DND-41 (cell line): ENCODE results near the gene CNOT1.

Experiments
- ATAC-seq: fragments of 200-7000 bp; cut with Tn5 transposase; 3 replicates; pipeline ENCODE4 v1.9.1; 2021; ENCODE audit warnings: low read depth; ENCODE audit not compliant: insufficient read depth
- DNase-seq: peaks from one replicate; pipeline ENCODE4 v3.0.0-alpha.2; 2020
- H2AFZ ChIP-seq: 2 replicates; pipeline ENCODE4 v1.6.0; 2012; ENCODE audit warnings: low read depth, low read length
- H3K27ac ChIP-seq: 2 replicates; pipeline ENCODE4 v1.5.1; 2012; ENCODE audit warnings: low read length, inconsistent platforms
- H3K27me3 ChIP-seq: fragments of 200-600 bp; sonication (generic); 2 replicates; pipeline ENCODE4 v1.6.0; 2012; ENCODE audit warnings: low read length, mild to moderate bottlenecking, inconsistent platforms; ENCODE audit not compliant: insufficient read depth, poor library complexity
- H3K36me3 ChIP-seq: 2 replicates; pipeline ENCODE4 v1.5.1; 2012; ENCODE audit warnings: low read length, inconsistent platforms; ENCODE audit not compliant: insufficient read depth
- H3K4me1 ChIP-seq: 2 replicates; pipeline ENCODE4 v1.5.1; 2012; ENCODE audit warnings: mild to moderate bottlenecking, low read length; ENCODE audit not compliant: insufficient read depth
- H3K4me2 ChIP-seq: 2 replicates; pipeline ENCODE4 v1.6.0; 2012; ENCODE audit warnings: mild to moderate bottlenecking, moderate library complexity, low read length, inconsistent platforms; ENCODE audit not compliant: insufficient read depth
- H3K4me3 ChIP-seq, 2 experiments: fragments of 200-600 bp in 1 of 2; shearing (Covaris generic) in 1 of 2; 2 replicates each; pipeline ENCODE4 v1.5.1; 2012 to 2016; ENCODE audit warnings: inconsistent platforms in 2 of 2, low read length in 2 of 2, mild to moderate bottlenecking in 2 of 2, low read depth in 1 of 2, moderate library complexity in 1 of 2
- H3K79me2 ChIP-seq: 2 replicates; pipeline ENCODE4 v1.6.0; 2012; ENCODE audit warnings: low read length, inconsistent platforms; ENCODE audit not compliant: insufficient read depth
- H3K9ac ChIP-seq: 2 replicates; pipeline ENCODE4 v1.6.0; 2012; ENCODE audit warnings: low read depth, mild to moderate bottlenecking, inconsistent platforms, low read length, moderate library complexity
- H3K9me3 ChIP-seq: 2 replicates; pipeline ENCODE4 v1.5.1; 2012; ENCODE audit warnings: low read length, moderate library complexity, mild to moderate bottlenecking, inconsistent platforms; ENCODE audit not compliant: insufficient read depth, severe bottlenecking
- H4K20me1 ChIP-seq: 2 replicates; pipeline ENCODE4 v1.6.0; 2012; ENCODE audit warnings: low read length; ENCODE audit not compliant: insufficient read depth
- EZH2 ChIP-seq: IDR thresholded peaks from 3 replicates; pipeline ENCODE4 v1.6.1; 2012; ENCODE audit warnings: borderline replicate concordance, low read depth, mild to moderate bottlenecking, moderate library complexity, low read length, inconsistent platforms; ENCODE audit not compliant: severe bottlenecking
- TF ChIP-seq, protein P1 (sequence below): IDR thresholded peaks from 2 replicates; pipeline ENCODE4 v1.5.1; 2012; ENCODE audit warnings: borderline replicate concordance, low read length, moderate library complexity, mild to moderate bottlenecking; ENCODE audit not compliant: poor library complexity, severe bottlenecking; ENCODE audit errors: extremely low read depth

CNOT1 gene

DNA sequence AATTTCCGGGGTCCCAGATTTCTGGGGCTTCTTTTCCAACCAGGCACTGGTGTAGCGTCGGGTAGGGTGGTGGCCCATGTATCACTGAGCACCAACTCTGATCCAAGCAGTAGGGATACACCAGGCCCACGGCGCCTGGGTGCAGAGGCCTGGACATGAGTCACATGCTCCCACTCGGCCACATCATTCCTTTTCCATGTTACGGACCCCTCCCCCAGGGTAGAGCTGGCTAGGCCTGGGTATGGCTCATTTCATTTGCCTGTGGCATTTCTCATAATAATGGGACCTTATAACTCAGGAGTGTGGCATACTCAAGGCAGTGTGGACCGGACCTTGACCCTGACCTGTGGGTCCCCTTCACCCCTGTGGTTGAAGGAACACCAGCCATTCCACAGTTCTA lies 147.7 kb downstream of the CNOT1 start:
- Histone ChIP-seq H2AFZ (no peak overlapping the region), H3K27me3 (no peaks in the 10 kb centered on the region), H3K36me3 (no peaks in the 10 kb centered on the region), H3K79me2 (no peaks in the 10 kb centered on the region), H3K4me3 (no peak overlapping the region), H3K4me1 (no peaks in the 10 kb centered on the region), H3K4me2 (no peak overlapping the region), H3K9me3 (no peaks in the 10 kb centered on the region), H3K27ac (no peak overlapping the region), H3K9ac (no peak overlapping the region), H4K20me1 (no peaks in the 10 kb centered on the region)
- TF ChIP-seq, protein P1, sequence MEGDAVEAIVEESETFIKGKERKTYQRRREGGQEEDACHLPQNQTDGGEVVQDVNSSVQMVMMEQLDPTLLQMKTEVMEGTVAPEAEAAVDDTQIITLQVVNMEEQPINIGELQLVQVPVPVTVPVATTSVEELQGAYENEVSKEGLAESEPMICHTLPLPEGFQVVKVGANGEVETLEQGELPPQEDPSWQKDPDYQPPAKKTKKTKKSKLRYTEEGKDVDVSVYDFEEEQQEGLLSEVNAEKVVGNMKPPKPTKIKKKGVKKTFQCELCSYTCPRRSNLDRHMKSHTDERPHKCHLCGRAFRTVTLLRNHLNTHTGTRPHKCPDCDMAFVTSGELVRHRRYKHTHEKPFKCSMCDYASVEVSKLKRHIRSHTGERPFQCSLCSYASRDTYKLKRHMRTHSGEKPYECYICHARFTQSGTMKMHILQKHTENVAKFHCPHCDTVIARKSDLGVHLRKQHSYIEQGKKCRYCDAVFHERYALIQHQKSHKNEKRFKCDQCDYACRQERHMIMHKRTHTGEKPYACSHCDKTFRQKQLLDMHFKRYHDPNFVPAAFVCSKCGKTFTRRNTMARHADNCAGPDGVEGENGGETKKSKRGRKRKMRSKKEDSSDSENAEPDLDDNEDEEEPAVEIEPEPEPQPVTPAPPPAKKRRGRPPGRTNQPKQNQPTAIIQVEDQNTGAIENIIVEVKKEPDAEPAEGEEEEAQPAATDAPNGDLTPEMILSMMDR, result no peak
- no peak for TF ChIP-seq EZH2
- no peak for ATAC-seq
- DNase-seq, result no peak

DNA sequence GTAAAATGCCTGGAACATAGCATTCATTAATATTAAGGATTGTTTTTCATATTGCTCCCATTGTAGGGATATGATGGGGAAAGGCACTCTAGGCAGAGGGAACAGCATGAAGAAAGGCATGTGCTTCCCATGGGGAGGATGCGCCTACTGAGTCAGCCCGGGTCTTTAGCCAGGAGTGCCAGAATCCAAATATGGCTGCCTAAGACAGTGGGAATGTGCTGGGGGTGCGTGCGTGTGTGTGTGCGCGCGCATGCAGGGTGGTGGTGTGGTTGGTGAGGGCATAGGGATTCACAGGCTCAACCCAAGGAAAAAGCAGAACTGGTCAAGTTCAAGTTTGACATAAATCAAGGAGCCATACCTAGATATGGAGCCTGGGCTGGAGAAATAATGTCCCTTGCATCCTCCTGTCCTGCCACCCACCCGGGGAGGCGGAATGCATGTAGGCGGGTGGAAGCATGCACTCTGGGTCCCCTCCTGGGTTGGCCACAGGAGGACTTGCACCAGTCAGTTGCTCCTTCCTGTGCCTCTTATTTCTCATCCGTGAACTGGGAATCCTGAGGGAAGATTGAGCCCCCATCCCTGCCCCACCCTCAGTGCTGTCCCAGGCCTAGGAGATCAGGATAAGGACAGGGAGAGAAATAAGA lies 148.3 kb downstream of the CNOT1 start:
- Histone ChIP-seq H3K4me2 (no peak overlapping the region), H3K4me3 (no peak overlapping the region), H3K4me1 (no peaks in the 10 kb centered on the region), H3K79me2 (no peaks in the 10 kb centered on the region), H3K9ac (no peak overlapping the region), H2AFZ (no peak overlapping the region), H3K27ac (no peak overlapping the region), H4K20me1 (no peaks in the 10 kb centered on the region), H3K9me3 (no peaks in the 10 kb centered on the region), H3K36me3 (no peaks in the 10 kb centered on the region), H3K27me3 (no peaks in the 10 kb centered on the region)
- TF ChIP-seq EZH2, result no peak
- TF ChIP-seq, protein P1, result no peak
- ATAC-seq (no peak), DNase-seq (no peak)

DNA sequence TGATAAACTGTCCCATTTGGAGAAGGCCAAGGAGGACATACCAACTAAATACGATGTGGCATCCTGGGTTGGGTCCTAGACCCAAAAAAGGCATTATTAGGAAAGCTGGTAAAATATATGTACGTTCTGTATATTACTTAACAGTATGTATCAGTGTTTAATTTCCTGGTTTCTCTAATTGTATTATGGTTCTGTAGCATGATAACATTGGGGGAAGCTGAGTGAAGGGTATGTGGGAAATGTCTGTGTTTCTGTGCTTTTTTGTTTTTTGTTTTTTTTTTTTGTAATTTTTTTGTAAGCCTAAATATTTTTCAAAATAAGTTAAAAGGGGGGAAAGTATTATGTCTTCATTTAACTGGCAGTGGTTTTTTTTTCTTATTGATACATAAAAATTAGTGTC lies 151.2 kb downstream of the CNOT1 start:
- no peaks in the 10 kb centered on the region for H3K36me3 ChIP-seq
- no peak overlapping the region for H3K9ac ChIP-seq
- H3K79me2 ChIP-seq, result no peaks in the 10 kb centered on the region
- H3K4me3 ChIP-seq, result no peak overlapping the region
- H3K27me3 ChIP-seq, result no peaks in the 10 kb centered on the region
- ATAC-seq (no peak), DNase-seq (no peak)
- no peak overlapping the region for H3K27ac ChIP-seq
- no peaks in the 10 kb centered on the region for H4K20me1 ChIP-seq
- no peak for TF ChIP-seq EZH2
- TF ChIP-seq, protein P1, result no peak
- no peak overlapping the region for H3K4me2 ChIP-seq
- no peak overlapping the region for H2AFZ ChIP-seq
- no peaks in the 10 kb centered on the region for H3K4me1 ChIP-seq
- no peaks in the 10 kb centered on the region for H3K9me3 ChIP-seq
